Neural cell (in vitro differentiated cells): ENCODE measurements around the gene TMEM11. TPM values are rescaled to one million over a fixed set of nuclear protein-coding genes. Genes with fewer than 3 reads are reported as not detected.

Source experiments
- H2AFZ ChIP-seq: fragments of 200-600, 300-800 bp; sonication (generic), shearing (Covaris generic); 2 replicates; pipeline ENCODE4 v1.6.0; 2014; ENCODE audit warnings: low read depth, mild to moderate bottlenecking, antibody characterized with exemption, low read length, moderate library complexity
- H3F3A ChIP-seq: fragments of 200-600 bp; shearing (Covaris generic); 2 replicates; pipeline ENCODE4 v1.6.1; 2016; ENCODE audit warnings: mild to moderate bottlenecking, moderate library complexity, mixed read lengths, antibody characterized with exemption, low read length; ENCODE audit not compliant: insufficient read depth, poor library complexity, severe bottlenecking
- H3K27ac ChIP-seq: fragments of 200-600, 300-800 bp; sonication (generic), shearing (Covaris generic); 2 replicates; pipeline ENCODE4 v1.5.1; 2014; ENCODE audit warnings: mild to moderate bottlenecking, low read length, moderate library complexity
- H3K27me3 ChIP-seq: fragments of 300-800, 200-600 bp; sonication (generic), shearing (Covaris generic); 2 replicates; pipeline ENCODE4 v1.6.0; 2014; ENCODE audit warnings: mild to moderate bottlenecking, low read depth, low read length, moderate library complexity; ENCODE audit not compliant: insufficient read depth
- H3K36me3 ChIP-seq: fragments of 300-800, 200-600 bp; sonication (generic), shearing (Covaris generic); 2 replicates; pipeline ENCODE4 v1.5.1; 2014; ENCODE audit warnings: mild to moderate bottlenecking, antibody characterized with exemption, low read length, moderate library complexity; ENCODE audit not compliant: insufficient read depth
- H3K4me2 ChIP-seq: fragments of 300-800, 200-600 bp; sonication (generic), shearing (Covaris generic); 2 replicates; pipeline ENCODE4 v1.6.0; 2014; ENCODE audit warnings: mild to moderate bottlenecking, low read length
- H3K4me3 ChIP-seq: fragments of 300-800, 200-600 bp; sonication (generic), shearing (Covaris generic); 2 replicates; pipeline ENCODE4 v1.5.1; 2014; ENCODE audit warnings: mild to moderate bottlenecking, low read length, moderate library complexity
- H3K79me2 ChIP-seq: fragments of 200-600 bp; shearing (Covaris generic); replicated peaks from 2 replicates; pipeline ENCODE4 v1.6.0; 2014; ENCODE audit warnings: mild to moderate bottlenecking, low read length, moderate library complexity; ENCODE audit not compliant: insufficient read depth
- H3K9ac ChIP-seq: fragments of 300-800, 200-600 bp; sonication (generic), shearing (Covaris generic); 2 replicates; pipeline ENCODE4 v1.6.1; 2016; ENCODE audit warnings: mild to moderate bottlenecking, low read length, mixed read lengths
- H3K9me2 ChIP-seq: fragments of 200-600 bp; shearing (Covaris generic); 2 replicates; pipeline ENCODE4 v1.6.1; 2016; ENCODE audit warnings: mild to moderate bottlenecking, low read length, mixed read lengths; ENCODE audit not compliant: insufficient read depth
- H3K9me3 ChIP-seq: fragments of 200-600, 300-800 bp; sonication (generic), shearing (Covaris generic); 2 replicates; pipeline ENCODE4 v1.6.1; 2016; ENCODE audit warnings: mild to moderate bottlenecking, mixed run types, low read length, moderate library complexity, mixed read lengths
- H4K20me1 ChIP-seq: fragments of 200-600 bp; shearing (Covaris generic); 2 replicates; pipeline ENCODE4 v1.6.1; 2016; ENCODE audit warnings: mild to moderate bottlenecking, mixed run types; ENCODE audit not compliant: insufficient read depth
- EP300 ChIP-seq: fragments of 450-650 bp; conservative IDR thresholded peaks from 2 replicates; pipeline ENCODE4 v1.6.1; 2014; ENCODE audit warnings: antibody characterized with exemption, mild to moderate bottlenecking, moderate library complexity; ENCODE audit not compliant: poor library complexity, severe bottlenecking
- EZH2 ChIP-seq: fragments of 200-600, 300-800 bp; shearing (Covaris generic), sonication (generic); IDR thresholded peaks from 2 replicates; pipeline ENCODE4 v1.6.1; 2014; ENCODE audit warnings: antibody characterized with exemption, low read length, borderline replicate concordance, mild to moderate bottlenecking; ENCODE audit not compliant: insufficient read depth, poor library complexity, severe bottlenecking
- MXI1 ChIP-seq: fragments of 450-650 bp; conservative IDR thresholded peaks from 2 replicates; pipeline ENCODE4 v1.6.1; 2014; ENCODE audit warnings: antibody characterized with exemption, mild to moderate bottlenecking; ENCODE audit not compliant: poor library complexity, severe bottlenecking
- POLR2AphosphoS5 ChIP-seq: IDR thresholded peaks from 2 replicates; pipeline ENCODE4 v1.6.1; 2012
- RAD21 ChIP-seq: fragments of 450-650 bp; conservative IDR thresholded peaks from 2 replicates; pipeline ENCODE4 v1.6.1; 2014; ENCODE audit warnings: antibody characterized with exemption, mild to moderate bottlenecking, moderate library complexity
- SMC3 ChIP-seq: fragments of 450-650 bp; conservative IDR thresholded peaks from 2 replicates; pipeline ENCODE4 v1.6.1; 2014; ENCODE audit warnings: antibody characterized with exemption, mild to moderate bottlenecking, moderate library complexity; ENCODE audit not compliant: poor library complexity
- TAF1 ChIP-seq: IDR thresholded peaks from 2 replicates; pipeline ENCODE4 v1.6.1; 2012; ENCODE audit warnings: low read depth
- polyA plus RNA-seq: library from polyadenylated mRNA; depleted of rRNA; stranded (reverse); fragments of >200 nt; gene quantifications from 2 replicates; pipeline ENCODE4 v1.2.3, GENCODE V29; 2014
- TF ChIP-seq, protein P1 (sequence below): fragments of 450-650 bp; IDR thresholded peaks from 2 replicates; pipeline ENCODE4 v1.5.1; 2014; ENCODE audit warnings: antibody characterized with exemption, mild to moderate bottlenecking, moderate library complexity; ENCODE audit not compliant: poor library complexity, severe bottlenecking
- TF ChIP-seq, protein P2 (sequence below): IDR thresholded peaks from 2 replicates; pipeline ENCODE4 v1.6.1; 2012; ENCODE audit warnings: borderline replicate concordance

Gene TMEM11
- polyA plus RNA-seq, 1 donor from 2014 or later: 24.6 TPM

DNA sequence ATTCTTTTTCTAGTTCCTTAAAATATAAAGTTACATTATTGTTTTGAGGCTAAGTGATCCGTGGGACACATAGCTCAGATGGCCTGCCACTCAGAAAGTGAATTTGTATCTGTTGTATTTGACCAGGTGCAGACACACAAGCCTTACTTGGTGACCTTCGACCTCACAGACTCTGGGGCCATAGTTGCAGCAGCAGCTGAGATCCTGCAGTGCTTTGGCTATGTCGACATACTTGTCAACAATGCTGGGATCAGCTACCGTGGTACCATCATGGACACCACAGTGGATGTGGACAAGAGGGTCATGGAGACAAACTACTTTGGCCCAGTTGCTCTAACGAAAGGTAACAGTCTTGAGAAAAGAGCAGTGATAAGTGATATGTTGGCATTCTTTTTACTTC lies 30.5 kb downstream of the TMEM11 start:
- Histone ChIP-seq H3F3A (no peaks in the 10 kb centered on the region), H3K4me2 (no peak overlapping the region), H2AFZ (no peak overlapping the region), H3K9me3 (no peaks in the 10 kb centered on the region), H3K27ac (no peak overlapping the region), H3K27me3 (no peaks in the 10 kb centered on the region), H3K9me2 (no peaks in the 10 kb centered on the region), H3K79me2 (no peaks in the 10 kb centered on the region), H3K9ac (no peak overlapping the region), H3K4me3 (no peak overlapping the region), H4K20me1 (no peaks in the 10 kb centered on the region), H3K36me3 (no peaks in the 10 kb centered on the region)
- TF ChIP-seq, protein P1, sequence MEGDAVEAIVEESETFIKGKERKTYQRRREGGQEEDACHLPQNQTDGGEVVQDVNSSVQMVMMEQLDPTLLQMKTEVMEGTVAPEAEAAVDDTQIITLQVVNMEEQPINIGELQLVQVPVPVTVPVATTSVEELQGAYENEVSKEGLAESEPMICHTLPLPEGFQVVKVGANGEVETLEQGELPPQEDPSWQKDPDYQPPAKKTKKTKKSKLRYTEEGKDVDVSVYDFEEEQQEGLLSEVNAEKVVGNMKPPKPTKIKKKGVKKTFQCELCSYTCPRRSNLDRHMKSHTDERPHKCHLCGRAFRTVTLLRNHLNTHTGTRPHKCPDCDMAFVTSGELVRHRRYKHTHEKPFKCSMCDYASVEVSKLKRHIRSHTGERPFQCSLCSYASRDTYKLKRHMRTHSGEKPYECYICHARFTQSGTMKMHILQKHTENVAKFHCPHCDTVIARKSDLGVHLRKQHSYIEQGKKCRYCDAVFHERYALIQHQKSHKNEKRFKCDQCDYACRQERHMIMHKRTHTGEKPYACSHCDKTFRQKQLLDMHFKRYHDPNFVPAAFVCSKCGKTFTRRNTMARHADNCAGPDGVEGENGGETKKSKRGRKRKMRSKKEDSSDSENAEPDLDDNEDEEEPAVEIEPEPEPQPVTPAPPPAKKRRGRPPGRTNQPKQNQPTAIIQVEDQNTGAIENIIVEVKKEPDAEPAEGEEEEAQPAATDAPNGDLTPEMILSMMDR: no peak
- no peak for TF ChIP-seq POLR2AphosphoS5
- TF ChIP-seq, protein P2, sequence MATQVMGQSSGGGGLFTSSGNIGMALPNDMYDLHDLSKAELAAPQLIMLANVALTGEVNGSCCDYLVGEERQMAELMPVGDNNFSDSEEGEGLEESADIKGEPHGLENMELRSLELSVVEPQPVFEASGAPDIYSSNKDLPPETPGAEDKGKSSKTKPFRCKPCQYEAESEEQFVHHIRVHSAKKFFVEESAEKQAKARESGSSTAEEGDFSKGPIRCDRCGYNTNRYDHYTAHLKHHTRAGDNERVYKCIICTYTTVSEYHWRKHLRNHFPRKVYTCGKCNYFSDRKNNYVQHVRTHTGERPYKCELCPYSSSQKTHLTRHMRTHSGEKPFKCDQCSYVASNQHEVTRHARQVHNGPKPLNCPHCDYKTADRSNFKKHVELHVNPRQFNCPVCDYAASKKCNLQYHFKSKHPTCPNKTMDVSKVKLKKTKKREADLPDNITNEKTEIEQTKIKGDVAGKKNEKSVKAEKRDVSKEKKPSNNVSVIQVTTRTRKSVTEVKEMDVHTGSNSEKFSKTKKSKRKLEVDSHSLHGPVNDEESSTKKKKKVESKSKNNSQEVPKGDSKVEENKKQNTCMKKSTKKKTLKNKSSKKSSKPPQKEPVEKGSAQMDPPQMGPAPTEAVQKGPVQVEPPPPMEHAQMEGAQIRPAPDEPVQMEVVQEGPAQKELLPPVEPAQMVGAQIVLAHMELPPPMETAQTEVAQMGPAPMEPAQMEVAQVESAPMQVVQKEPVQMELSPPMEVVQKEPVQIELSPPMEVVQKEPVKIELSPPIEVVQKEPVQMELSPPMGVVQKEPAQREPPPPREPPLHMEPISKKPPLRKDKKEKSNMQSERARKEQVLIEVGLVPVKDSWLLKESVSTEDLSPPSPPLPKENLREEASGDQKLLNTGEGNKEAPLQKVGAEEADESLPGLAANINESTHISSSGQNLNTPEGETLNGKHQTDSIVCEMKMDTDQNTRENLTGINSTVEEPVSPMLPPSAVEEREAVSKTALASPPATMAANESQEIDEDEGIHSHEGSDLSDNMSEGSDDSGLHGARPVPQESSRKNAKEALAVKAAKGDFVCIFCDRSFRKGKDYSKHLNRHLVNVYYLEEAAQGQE: no peak
- no peak for TF ChIP-seq EZH2

DNA sequence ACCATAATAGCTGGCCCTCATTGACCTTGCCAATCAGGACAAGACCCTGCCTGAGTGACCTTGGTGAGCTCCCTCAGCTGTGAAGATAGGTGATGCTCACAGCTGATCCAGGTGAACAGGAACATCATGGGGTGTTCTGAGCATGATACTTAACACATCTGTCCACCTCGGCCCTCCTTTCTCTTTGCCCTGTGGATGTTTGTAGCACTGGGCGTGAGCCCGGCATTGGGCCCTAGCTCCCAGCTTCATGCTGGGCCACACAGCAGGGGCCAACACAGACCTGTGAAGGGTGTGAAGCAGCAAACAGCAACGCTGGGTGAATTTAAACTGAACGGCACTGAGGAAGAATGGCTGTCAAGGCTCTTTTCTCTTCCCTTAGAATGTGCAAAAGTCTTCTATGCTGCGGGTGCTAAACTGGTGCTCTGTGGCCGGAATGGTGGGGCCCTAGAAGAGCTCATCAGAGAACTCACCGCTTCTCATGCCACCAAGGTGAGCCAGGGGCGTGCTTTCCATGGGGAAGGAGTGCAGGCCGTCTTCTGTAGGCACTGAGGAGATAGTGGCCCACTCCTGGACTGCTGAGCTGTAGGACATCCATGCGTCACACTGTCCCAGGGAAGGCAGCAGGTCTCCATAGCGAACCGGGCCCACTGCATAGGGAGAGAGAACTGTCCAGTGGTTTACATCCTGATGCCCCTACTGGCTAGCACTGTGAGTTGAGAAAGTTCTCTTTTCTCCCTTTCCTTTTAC lies 35.9 kb downstream of the TMEM11 start:
- H3K27ac ChIP-seq: no peak overlapping the region
- H3K4me2 ChIP-seq: no peak overlapping the region

More for the DNA sequence above, 35.9 kb downstream of the TMEM11 start:
- Histone ChIP-seq H3K4me3 (no peak overlapping the region), H4K20me1 (no peaks in the 10 kb centered on the region), H3K79me2 (no peaks in the 10 kb centered on the region), H3K27me3 (no peaks in the 10 kb centered on the region), H3F3A (no peaks in the 10 kb centered on the region), H3K9ac (no peak overlapping the region), H3K9me3 (no peaks in the 10 kb centered on the region), H3K36me3 (no peaks in the 10 kb centered on the region), H3K9me2 (no peaks in the 10 kb centered on the region), H2AFZ (no peak overlapping the region)
- TF ChIP-seq POLR2AphosphoS5: no peak
- TF ChIP-seq, protein P1: no peak
- TF ChIP-seq EP300: no peak
- TF ChIP-seq SMC3: no peak
- TF ChIP-seq TAF1: no peak
- TF ChIP-seq MXI1: no peak
- no peak for TF ChIP-seq RAD21
- TF ChIP-seq, protein P2: no peak
- TF ChIP-seq EZH2: no peak
